Measurements from ENCODE around the gene TANGO2. TPM values are rescaled to one million over a fixed set of nuclear protein-coding genes. Genes with fewer than 3 reads are reported as not detected.
A peak's percentile ranks its signal among the peaks of the same experiment; 100 is the strongest.

The TANGO2 gene
- total RNA-seq, 1 donor from 2014 or later: 10.0 TPM

GRCh38 chr22:20060700-20061480, 40.0 kb downstream of the TANGO2 start:
- no peaks in the 10 kb centered on the region for H3K36me3 ChIP-seq
- no peak for DNase-seq (ENCODE audit: low spot score)
- H3K4me2 ChIP-seq: no peak overlapping the region
- no peak overlapping the region for H3K27ac ChIP-seq
- peaks cover 10% of the 10 kb centered on the region for H3K4me1 Mint-ChIP-seq
- no peaks in the 10 kb centered on the region for H3K27me3 ChIP-seq
- H3K4me1 ChIP-seq: no peaks in the 10 kb centered on the region
- no peaks in the 10 kb centered on the region for H3K9me3 ChIP-seq (ENCODE audit: low read depth)
- peaks cover 2% of the 10 kb centered on the region for H3K36me3 Mint-ChIP-seq
- H3K9ac ChIP-seq: no peak overlapping the region
- H3K27ac Mint-ChIP-seq: no peak overlapping the region
- H3K79me2 ChIP-seq (ENCODE audit: low read depth): no peaks in the 10 kb centered on the region
- H3K27me3 Mint-ChIP-seq (ENCODE audit: insufficient read depth, low read depth): no peaks in the 10 kb centered on the region
- no peaks in the 10 kb centered on the region for H3K9me3 Mint-ChIP-seq
- H3K4me3 ChIP-seq: no peak overlapping the region
- H3K4me3 Mint-ChIP-seq: no peak overlapping the region
- no peaks in the 10 kb centered on the region for H4K20me1 ChIP-seq (ENCODE audit: low read depth)
- TF ChIP-seq EZH2phosphoT487 (IDR thresholded peaks at IDR 0.05): no peak
- TF ChIP-seq CTCF (IDR thresholded peaks at IDR 0.05): peak; percentile 28
- TF ChIP-seq EZH2 (IDR thresholded peaks at IDR 0.05): no peak
- no peak overlapping the region for H2AFZ ChIP-seq (replicated peaks)
- H3F3A ChIP-seq (ENCODE audit: low read depth): no peaks in the 10 kb centered on the region

GRCh38 chr22:20061481-20061861, 40.6 kb downstream of the TANGO2 start:
- H3K4me3 ChIP-seq: no peak overlapping the region
- H3K79me2 ChIP-seq (ENCODE audit: low read depth): no peaks in the 10 kb centered on the region
- no peaks in the 10 kb centered on the region for H4K20me1 ChIP-seq (ENCODE audit: low read depth)
- H2AFZ ChIP-seq (replicated peaks): no peak overlapping the region
- no peak overlapping the region for H3K27ac Mint-ChIP-seq
- no peaks in the 10 kb centered on the region for H3F3A ChIP-seq (ENCODE audit: low read depth)
- H3K36me3 Mint-ChIP-seq: peaks cover 2% of the 10 kb centered on the region
- H3K27me3 ChIP-seq: no peaks in the 10 kb centered on the region
- H3K9me3 Mint-ChIP-seq: no peaks in the 10 kb centered on the region
- H3K4me1 ChIP-seq: no peaks in the 10 kb centered on the region
- H3K9me3 ChIP-seq (ENCODE audit: low read depth): no peaks in the 10 kb centered on the region
- no peak overlapping the region for H3K4me2 ChIP-seq
- peaks cover 10% of the 10 kb centered on the region for H3K4me1 Mint-ChIP-seq
- no peak overlapping the region for H3K9ac ChIP-seq
- H3K36me3 ChIP-seq: no peaks in the 10 kb centered on the region
- H3K4me3 Mint-ChIP-seq: no peak overlapping the region
- no peak overlapping the region for H3K27ac ChIP-seq
- H3K27me3 Mint-ChIP-seq (ENCODE audit: insufficient read depth, low read depth): no peaks in the 10 kb centered on the region
- TF ChIP-seq EZH2phosphoT487 (IDR thresholded peaks at IDR 0.05): no peak
- TF ChIP-seq EZH2 (IDR thresholded peaks at IDR 0.05): no peak
- no peak for TF ChIP-seq CTCF (IDR thresholded peaks at IDR 0.05)
- DNase-seq (ENCODE audit: low spot score): no peak

- Histone ChIP-seq H3K27ac (no peak overlapping the region), H3K79me2 (ENCODE audit: low read depth) (no peaks in the 10 kb centered on the region), H2AFZ (replicated peaks) (no peak overlapping the region), H3K9me3 (ENCODE audit: low read depth) (no peaks in the 10 kb centered on the region), H3F3A (ENCODE audit: low read depth) (no peaks in the 10 kb centered on the region), H3K4me3 (no peak overlapping the region), H3K4me1 (no peaks in the 10 kb centered on the region), H3K36me3 (no peaks in the 10 kb centered on the region), H4K20me1 (ENCODE audit: low read depth) (no peaks in the 10 kb centered on the region), H3K27me3 (no peaks in the 10 kb centered on the region), H3K4me2 (no peak overlapping the region), H3K9ac (no peak overlapping the region)
- no peak for DNase-seq (ENCODE audit: low spot score)
- TF ChIP-seq EZH2phosphoT487 (IDR thresholded peaks at IDR 0.05): no peak
- TF ChIP-seq CTCF (IDR thresholded peaks at IDR 0.05): no peak
- TF ChIP-seq EZH2 (IDR thresholded peaks at IDR 0.05): no peak
- no peak overlapping the region for H3K4me3 Mint-ChIP-seq
- H3K36me3 Mint-ChIP-seq: peaks cover 2% of the 10 kb centered on the region
- H3K27ac Mint-ChIP-seq: no peak overlapping the region
- no peaks in the 10 kb centered on the region for H3K9me3 Mint-ChIP-seq
- H3K4me1 Mint-ChIP-seq: peaks cover 10% of the 10 kb centered on the region
- H3K27me3 Mint-ChIP-seq (ENCODE audit: insufficient read depth, low read depth): no peaks in the 10 kb centered on the region
Observed at GRCh38 chr22:20062043-20062765, 41.3 kb downstream of the TANGO2 start.
